GM19043 (cell line): ENCODE results near the gene MLANA.

ENCODE experiments used
- ATAC-seq: cut with Tn5 transposase; IDR thresholded peaks from one replicate; pipeline ENCODE4 v1.9.1; 2021; ENCODE audit warnings: low read depth; ENCODE audit not compliant: unreplicated experiment

Gene MLANA

GRCh38 chr9:5953743-5954707, 63.3 kb downstream of the MLANA start:
- ATAC-seq: no peak

GRCh38 chr9:5957166-5957565, 66.5 kb downstream of the MLANA start:
- ATAC-seq: no peak

- no peak for ATAC-seq
Observed at GRCh38 chr9:5958273-5958672, 67.6 kb downstream of the MLANA start.
